ENCODE results near the gene RDX.

Gene RDX

DNA sequence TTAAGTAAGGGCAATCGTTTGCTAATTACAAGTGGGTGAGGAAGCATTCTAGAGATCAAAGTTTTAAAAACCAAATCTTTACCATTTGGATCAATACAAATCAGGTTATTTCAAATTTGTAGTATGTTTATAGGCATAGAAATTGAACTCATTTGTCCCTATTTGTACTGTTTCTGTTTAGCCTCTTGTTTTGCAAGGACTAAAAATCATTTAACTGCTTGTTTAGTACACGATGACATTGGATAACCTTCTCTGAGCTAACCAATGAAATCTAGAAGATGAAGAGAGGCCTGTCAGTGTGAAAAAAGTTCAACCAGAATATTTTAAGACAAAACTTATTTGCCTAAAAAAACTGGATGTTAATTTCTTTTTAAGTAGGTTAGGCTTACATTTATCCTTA lies 163.3 kb downstream of the RDX start:
- no peak overlapping the region for H3K27ac ChIP-seq (ENCODE audit: poor library complexity, severe bottlenecking)
- peaks cover 19% of the 10 kb centered on the region for H3K4me1 ChIP-seq (ENCODE audit: insufficient read depth, poor library complexity, severe bottlenecking)
- TF ChIP-seq CTCF (IDR thresholded peaks at IDR 0.05; ENCODE audit: poor library complexity, severe bottlenecking) = no peak
- ATAC-seq (ENCODE audit: low read depth) (no peak), DNase-seq (ENCODE audit: low spot score) (no peak)
- peaks cover 22% of the 10 kb centered on the region for H3K36me3 ChIP-seq (ENCODE audit: low read depth)
- H3K4me3 ChIP-seq (ENCODE audit: severe bottlenecking) = no peak overlapping the region
- H3K27me3 ChIP-seq (ENCODE audit: insufficient read depth, poor library complexity, severe bottlenecking) = no peaks in the 10 kb centered on the region
- peaks cover 4% of the 10 kb centered on the region for H3K9me3 ChIP-seq (ENCODE audit: severe bottlenecking)

GRCh38 chr11:110131386-110132123 lies 164.9 kb downstream of the RDX start:
- peaks cover 4% of the 10 kb centered on the region for H3K9me3 ChIP-seq (ENCODE audit: severe bottlenecking)
- ATAC-seq (ENCODE audit: low read depth) = peak; percentile 70
- DNase-seq (ENCODE audit: low spot score) = no peak
- no peak for TF ChIP-seq CTCF (IDR thresholded peaks at IDR 0.05; ENCODE audit: poor library complexity, severe bottlenecking)
- H3K4me3 ChIP-seq (ENCODE audit: severe bottlenecking) = no peak overlapping the region
- H3K27ac ChIP-seq (ENCODE audit: poor library complexity, severe bottlenecking) = no peak overlapping the region
- peaks cover 17% of the 10 kb centered on the region for H3K36me3 ChIP-seq (ENCODE audit: low read depth)
- H3K4me1 ChIP-seq (ENCODE audit: insufficient read depth, poor library complexity, severe bottlenecking) = peaks cover 19% of the 10 kb centered on the region
- no peaks in the 10 kb centered on the region for H3K27me3 ChIP-seq (ENCODE audit: insufficient read depth, poor library complexity, severe bottlenecking)

DNA sequence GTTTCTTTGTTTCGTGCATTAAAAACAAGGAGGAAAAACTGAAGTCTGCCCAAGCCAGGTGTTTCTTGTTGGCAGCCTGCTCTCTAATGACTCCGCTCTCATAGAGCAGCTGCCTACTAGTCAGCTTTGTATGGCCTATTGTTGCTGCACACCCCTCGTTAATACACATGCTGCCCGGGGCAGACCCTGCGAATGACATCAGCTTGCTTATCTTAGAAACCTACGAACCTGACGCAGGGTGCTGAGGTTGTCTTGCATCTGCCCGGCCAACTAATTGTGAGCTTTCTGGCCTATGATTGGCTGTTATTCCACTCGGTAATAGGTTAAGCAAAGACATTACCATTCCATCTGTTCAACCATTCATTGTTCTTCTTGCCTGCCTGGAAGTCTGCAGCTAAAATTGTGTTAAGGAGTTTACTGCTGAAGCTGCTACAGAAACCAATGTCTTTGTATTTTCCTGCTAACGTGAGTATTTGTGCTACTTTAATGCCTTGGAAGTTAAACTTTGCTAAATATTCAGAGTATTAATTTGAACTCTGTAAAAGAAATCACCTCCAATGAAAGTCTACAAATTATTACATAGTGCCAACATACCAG lies 165.7 kb downstream of the RDX start:
- peaks cover 14% of the 10 kb centered on the region; the same call in 1 of the 2 replicates for H3K36me3 ChIP-seq (ENCODE audit: low read depth)
- DNase-seq (ENCODE audit: low spot score) (no peak), ATAC-seq (ENCODE audit: low read depth) (peak; percentile 45; the same call in 1 of the 3 replicates)
- no peak overlapping the region for H3K4me3 ChIP-seq (ENCODE audit: severe bottlenecking)
- TF ChIP-seq CTCF (IDR thresholded peaks at IDR 0.05; ENCODE audit: poor library complexity, severe bottlenecking) = no peak
- peaks cover 20% of the 10 kb centered on the region for H3K4me1 ChIP-seq (ENCODE audit: insufficient read depth, poor library complexity, severe bottlenecking)
- no peaks in the 10 kb centered on the region for H3K27me3 ChIP-seq (ENCODE audit: insufficient read depth, poor library complexity, severe bottlenecking)
- no peak overlapping the region for H3K27ac ChIP-seq (ENCODE audit: poor library complexity, severe bottlenecking)
- H3K9me3 ChIP-seq (ENCODE audit: severe bottlenecking) = peaks cover 4% of the 10 kb centered on the region

- Histone ChIP-seq H3K9me3 (ENCODE audit: severe bottlenecking) (peaks cover 4% of the 10 kb centered on the region), H3K27ac (ENCODE audit: poor library complexity, severe bottlenecking) (no peak overlapping the region), H3K27me3 (ENCODE audit: insufficient read depth, poor library complexity, severe bottlenecking) (no peaks in the 10 kb centered on the region), H3K4me1 (ENCODE audit: insufficient read depth, poor library complexity, severe bottlenecking) (peaks cover 24% of the 10 kb centered on the region), H3K36me3 (ENCODE audit: low read depth) (peaks cover 12% of the 10 kb centered on the region; the same call in 1 of the 2 replicates), H3K4me3 (ENCODE audit: severe bottlenecking) (no peak overlapping the region)
- no peak for ATAC-seq (ENCODE audit: low read depth)
- no peak for DNase-seq (ENCODE audit: low spot score)
- no peak for TF ChIP-seq CTCF (IDR thresholded peaks at IDR 0.05; ENCODE audit: poor library complexity, severe bottlenecking)
Measured at GRCh38 chr11:110128161-110128560, 168.3 kb downstream of the RDX start.

- Histone ChIP-seq H3K4me3 (ENCODE audit: severe bottlenecking) (no peak overlapping the region), H3K36me3 (ENCODE audit: low read depth) (peaks cover 12% of the 10 kb centered on the region; the same call in 1 of the 2 replicates), H3K4me1 (ENCODE audit: insufficient read depth, poor library complexity, severe bottlenecking) (peaks cover 25% of the 10 kb centered on the region), H3K27ac (ENCODE audit: poor library complexity, severe bottlenecking) (no peak overlapping the region), H3K27me3 (ENCODE audit: insufficient read depth, poor library complexity, severe bottlenecking) (no peaks in the 10 kb centered on the region), H3K9me3 (ENCODE audit: severe bottlenecking) (peaks cover 4% of the 10 kb centered on the region)
- no peak for TF ChIP-seq CTCF (IDR thresholded peaks at IDR 0.05; ENCODE audit: poor library complexity, severe bottlenecking)
- ATAC-seq (ENCODE audit: low read depth) (no peak), DNase-seq (ENCODE audit: low spot score) (no peak)
Measured at GRCh38 chr11:110126936-110127335, 169.5 kb downstream of the RDX start.
